Endothelial cell of umbilical vein (primary cell): ENCODE data around the gene PTTG1IP2.

Experiments used
- CTCF ChIP-seq, 2 donors: IDR thresholded peaks; 1 replicate in 1 of 2; 2 replicates in 1 of 2; pipeline ENCODE4 v1.5.1; 2011; ENCODE audit warnings: low read length in 2 of 2, mild to moderate bottlenecking in 2 of 2, moderate library complexity in 2 of 2, control low read depth in 1 of 2, inconsistent platforms in 1 of 2, low read depth in 1 of 2; ENCODE audit not compliant: insufficient read depth in 1 of 2; ENCODE audit errors: extremely low read depth in 1 of 2
- EZH2 ChIP-seq: IDR thresholded peaks from 2 replicates; pipeline ENCODE4 v1.6.1; 2012; ENCODE audit warnings: borderline replicate concordance, low read depth, mild to moderate bottlenecking, moderate library complexity, low read length, inconsistent platforms; ENCODE audit not compliant: severe bottlenecking
- GATA2 ChIP-seq: IDR thresholded peaks from 2 replicates; pipeline ENCODE4 v1.7.0; 2011; ENCODE audit warnings: low read depth, mild to moderate bottlenecking, moderate library complexity, mixed read lengths, low read length; ENCODE audit not compliant: insufficient read length, insufficient read depth
- MAX ChIP-seq: IDR thresholded peaks from 2 replicates; pipeline ENCODE4 v1.6.1; 2011; ENCODE audit not compliant: insufficient read depth, insufficient read length
- MYC ChIP-seq: IDR thresholded peaks from one replicate; pipeline ENCODE4 v1.6.1; 2011; ENCODE audit warnings: mild to moderate bottlenecking, low read depth, low read length
- POLR2A ChIP-seq: IDR thresholded peaks from 2 replicates; pipeline ENCODE4 v1.6.1; 2012; ENCODE audit warnings: low read depth, mild to moderate bottlenecking, control low read depth, low read length
- POLR2AphosphoS5 ChIP-seq: IDR thresholded peaks from 2 replicates; pipeline ENCODE4 v1.6.1; 2012; ENCODE audit warnings: low read depth, mild to moderate bottlenecking, control low read depth, low read length, moderate library complexity; ENCODE audit not compliant: insufficient read depth

GRCh38 chr7:90540406-90540805 lies 71.0 kb downstream of the PTTG1IP2 start:
- TF ChIP-seq CTCF (IDR thresholded peaks at IDR 0.05; ENCODE audit: extremely low read depth in 1 of 2, insufficient read depth in 1 of 2, low read depth in 1 of 2, low read length in 2 of 2) (no peak), EZH2 (no peak), MAX (no peak), POLR2AphosphoS5 (no peak), POLR2A (no peak), MYC (no peak), GATA2 (no peak)
